ENCODE measurements around the gene FLOT1.

The FLOT1 gene

DNA sequence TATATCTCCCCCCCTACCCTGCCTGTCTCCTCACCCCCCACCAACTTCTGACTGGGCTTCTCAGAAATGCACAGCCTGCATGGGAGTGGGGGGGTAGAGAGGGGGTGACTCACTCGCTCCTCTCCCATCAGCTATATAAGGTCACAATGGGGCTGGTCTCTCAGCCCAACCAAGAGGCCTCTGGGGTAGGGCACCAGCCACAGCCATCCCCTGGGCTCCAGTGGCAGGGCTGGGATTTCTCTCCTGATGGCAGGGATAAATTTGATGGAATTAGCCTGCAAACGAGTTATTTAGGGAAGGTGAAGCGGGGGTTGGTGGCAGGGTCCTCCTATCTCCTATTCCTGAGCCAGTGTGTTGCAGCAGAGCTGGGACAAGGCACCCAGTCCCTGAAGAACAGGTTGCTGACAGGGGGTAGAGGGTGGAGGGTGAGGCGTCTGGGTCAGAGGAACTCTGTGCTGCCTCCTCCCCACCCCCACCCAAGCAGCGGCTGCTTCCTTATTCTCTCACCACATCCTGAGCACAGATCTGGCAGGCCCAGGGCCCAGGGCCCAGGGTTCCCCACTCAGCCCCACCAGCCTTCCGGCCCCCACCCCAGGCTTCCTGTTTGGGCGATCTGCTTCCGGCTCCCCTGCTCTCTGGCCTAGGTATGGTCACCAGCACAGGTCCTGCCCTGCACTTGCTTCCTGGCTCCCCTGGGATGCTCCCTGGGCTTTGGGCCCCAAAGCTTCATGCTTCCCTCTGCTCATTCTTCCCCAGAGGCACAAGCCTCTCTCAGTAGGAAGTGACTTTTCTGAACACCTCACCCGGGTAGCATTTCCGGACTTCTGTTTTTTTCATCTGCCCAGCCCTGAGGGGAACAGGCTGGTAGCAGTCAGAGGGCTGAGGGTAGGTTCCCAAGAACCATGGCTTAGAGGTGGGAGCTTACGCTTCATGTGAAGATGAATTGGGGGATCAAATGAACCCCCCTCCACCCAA, 60.1 kb downstream of the FLOT1 start (continued):
- TF ChIP-seq, protein P1, sequence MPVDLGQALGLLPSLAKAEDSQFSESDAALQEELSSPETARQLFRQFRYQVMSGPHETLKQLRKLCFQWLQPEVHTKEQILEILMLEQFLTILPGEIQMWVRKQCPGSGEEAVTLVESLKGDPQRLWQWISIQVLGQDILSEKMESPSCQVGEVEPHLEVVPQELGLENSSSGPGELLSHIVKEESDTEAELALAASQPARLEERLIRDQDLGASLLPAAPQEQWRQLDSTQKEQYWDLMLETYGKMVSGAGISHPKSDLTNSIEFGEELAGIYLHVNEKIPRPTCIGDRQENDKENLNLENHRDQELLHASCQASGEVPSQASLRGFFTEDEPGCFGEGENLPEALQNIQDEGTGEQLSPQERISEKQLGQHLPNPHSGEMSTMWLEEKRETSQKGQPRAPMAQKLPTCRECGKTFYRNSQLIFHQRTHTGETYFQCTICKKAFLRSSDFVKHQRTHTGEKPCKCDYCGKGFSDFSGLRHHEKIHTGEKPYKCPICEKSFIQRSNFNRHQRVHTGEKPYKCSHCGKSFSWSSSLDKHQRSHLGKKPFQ (tag by site-specific recombination; IDR thresholded peaks at IDR 0.05), result no peak
- TF ChIP-seq SCRT2 (tag by site-specific recombination; IDR thresholded peaks at IDR 0.05), result peak; percentile 38; the same call in 1 of the 2 replicates
- no peak for TF ChIP-seq ZNF341 (tag by site-specific recombination; IDR thresholded peaks at IDR 0.05; ENCODE audit: low read depth)
- peak; percentile 72 for TF ChIP-seq GLIS2 (tag by site-specific recombination; IDR thresholded peaks at IDR 0.05)
- TF ChIP-seq, protein P2, sequence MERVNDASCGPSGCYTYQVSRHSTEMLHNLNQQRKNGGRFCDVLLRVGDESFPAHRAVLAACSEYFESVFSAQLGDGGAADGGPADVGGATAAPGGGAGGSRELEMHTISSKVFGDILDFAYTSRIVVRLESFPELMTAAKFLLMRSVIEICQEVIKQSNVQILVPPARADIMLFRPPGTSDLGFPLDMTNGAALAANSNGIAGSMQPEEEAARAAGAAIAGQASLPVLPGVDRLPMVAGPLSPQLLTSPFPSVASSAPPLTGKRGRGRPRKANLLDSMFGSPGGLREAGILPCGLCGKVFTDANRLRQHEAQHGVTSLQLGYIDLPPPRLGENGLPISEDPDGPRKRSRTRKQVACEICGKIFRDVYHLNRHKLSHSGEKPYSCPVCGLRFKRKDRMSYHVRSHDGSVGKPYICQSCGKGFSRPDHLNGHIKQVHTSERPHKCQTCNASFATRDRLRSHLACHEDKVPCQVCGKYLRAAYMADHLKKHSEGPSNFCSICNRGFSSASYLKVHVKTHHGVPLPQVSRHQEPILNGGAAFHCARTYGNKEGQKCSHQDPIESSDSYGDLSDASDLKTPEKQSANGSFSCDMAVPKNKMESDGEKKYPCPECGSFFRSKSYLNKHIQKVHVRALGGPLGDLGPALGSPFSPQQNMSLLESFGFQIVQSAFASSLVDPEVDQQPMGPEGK (tag by site-specific recombination; IDR thresholded peaks at IDR 0.05), result peak; percentile 63
- TF ChIP-seq, protein P3, sequence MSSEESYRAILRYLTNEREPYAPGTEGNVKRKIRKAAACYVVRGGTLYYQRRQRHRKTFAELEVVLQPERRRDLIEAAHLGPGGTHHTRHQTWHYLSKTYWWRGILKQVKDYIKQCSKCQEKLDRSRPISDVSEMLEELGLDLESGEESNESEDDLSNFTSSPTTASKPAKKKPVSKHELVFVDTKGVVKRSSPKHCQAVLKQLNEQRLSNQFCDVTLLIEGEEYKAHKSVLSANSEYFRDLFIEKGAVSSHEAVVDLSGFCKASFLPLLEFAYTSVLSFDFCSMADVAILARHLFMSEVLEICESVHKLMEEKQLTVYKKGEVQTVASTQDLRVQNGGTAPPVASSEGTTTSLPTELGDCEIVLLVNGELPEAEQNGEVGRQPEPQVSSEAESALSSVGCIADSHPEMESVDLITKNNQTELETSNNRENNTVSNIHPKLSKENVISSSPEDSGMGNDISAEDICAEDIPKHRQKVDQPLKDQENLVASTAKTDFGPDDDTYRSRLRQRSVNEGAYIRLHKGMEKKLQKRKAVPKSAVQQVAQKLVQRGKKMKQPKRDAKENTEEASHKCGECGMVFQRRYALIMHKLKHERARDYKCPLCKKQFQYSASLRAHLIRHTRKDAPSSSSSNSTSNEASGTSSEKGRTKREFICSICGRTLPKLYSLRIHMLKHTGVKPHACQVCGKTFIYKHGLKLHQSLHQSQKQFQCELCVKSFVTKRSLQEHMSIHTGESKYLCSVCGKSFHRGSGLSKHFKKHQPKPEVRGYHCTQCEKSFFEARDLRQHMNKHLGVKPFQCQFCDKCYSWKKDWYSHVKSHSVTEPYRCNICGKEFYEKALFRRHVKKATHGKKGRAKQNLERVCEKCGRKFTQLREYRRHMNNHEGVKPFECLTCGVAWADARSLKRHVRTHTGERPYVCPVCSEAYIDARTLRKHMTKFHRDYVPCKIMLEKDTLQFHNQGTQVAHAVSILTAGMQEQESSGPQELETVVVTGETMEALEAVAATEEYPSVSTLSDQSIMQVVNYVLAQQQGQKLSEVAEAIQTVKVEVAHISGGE (tag by site-specific recombination; conservative IDR thresholded peaks at IDR 0.05; ENCODE audit: low read depth), result peak; percentile 68
- peak; percentile 57; the same call in 1 of the 2 replicates for TF ChIP-seq ZNF600 (tag by site-specific recombination; IDR thresholded peaks at IDR 0.05)
- TF ChIP-seq ZNF394 (tag by site-specific recombination; IDR thresholded peaks at IDR 0.05; ENCODE audit: borderline replicate concordance), result 0 out of 2 replicates have a peak, but pooled peaks have one; percentile 6
- TF ChIP-seq, protein P4, sequence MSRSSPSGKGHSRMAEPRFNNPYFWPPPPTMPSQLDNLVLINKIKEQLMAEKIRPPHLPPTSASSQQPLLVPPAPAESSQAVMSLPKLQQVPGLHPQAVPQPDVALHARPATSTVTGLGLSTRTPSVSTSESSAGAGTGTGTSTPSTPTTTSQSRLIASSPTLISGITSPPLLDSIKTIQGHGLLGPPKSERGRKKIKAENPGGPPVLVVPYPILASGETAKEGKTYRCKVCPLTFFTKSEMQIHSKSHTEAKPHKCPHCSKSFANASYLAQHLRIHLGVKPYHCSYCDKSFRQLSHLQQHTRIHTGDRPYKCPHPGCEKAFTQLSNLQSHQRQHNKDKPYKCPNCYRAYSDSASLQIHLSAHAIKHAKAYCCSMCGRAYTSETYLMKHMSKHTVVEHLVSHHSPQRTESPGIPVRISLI (tag by site-specific recombination; IDR thresholded peaks at IDR 0.05), result peak; percentile 51; the same call in 1 of the 2 replicates
- TF ChIP-seq SP7 (tag by site-specific recombination; IDR thresholded peaks at IDR 0.05), result peak; percentile 47; the same call in 1 of the 2 replicates
- TF ChIP-seq ZBTB17 (tag by site-specific recombination; IDR thresholded peaks at IDR 0.05), result peak; percentile 59
- peak; percentile 75 for TF ChIP-seq GLIS1 (tag by site-specific recombination; IDR thresholded peaks at IDR 0.05)
- TF ChIP-seq, protein P5, sequence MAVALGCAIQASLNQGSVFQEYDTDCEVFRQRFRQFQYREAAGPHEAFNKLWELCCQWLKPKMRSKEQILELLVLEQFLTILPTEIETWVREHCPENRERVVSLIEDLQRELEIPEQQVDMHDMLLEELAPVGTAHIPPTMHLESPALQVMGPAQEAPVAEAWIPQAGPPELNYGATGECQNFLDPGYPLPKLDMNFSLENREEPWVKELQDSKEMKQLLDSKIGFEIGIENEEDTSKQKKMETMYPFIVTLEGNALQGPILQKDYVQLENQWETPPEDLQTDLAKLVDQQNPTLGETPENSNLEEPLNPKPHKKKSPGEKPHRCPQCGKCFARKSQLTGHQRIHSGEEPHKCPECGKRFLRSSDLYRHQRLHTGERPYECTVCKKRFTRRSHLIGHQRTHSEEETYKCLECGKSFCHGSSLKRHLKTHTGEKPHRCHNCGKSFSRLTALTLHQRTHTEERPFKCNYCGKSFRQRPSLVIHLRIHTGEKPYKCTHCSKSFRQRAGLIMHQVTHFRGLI (tag by site-specific recombination; IDR thresholded peaks at IDR 0.05), result peak; percentile 100
- peak; percentile 93 for TF ChIP-seq ZBTB20 (tag by site-specific recombination; IDR thresholded peaks at IDR 0.05)
- peak; percentile 33 for TF ChIP-seq SP2 (tag by site-specific recombination; IDR thresholded peaks at IDR 0.05)
- no peak for TF ChIP-seq ZNF843 (tag by site-specific recombination; IDR thresholded peaks at IDR 0.05)
- TF ChIP-seq, protein P6, sequence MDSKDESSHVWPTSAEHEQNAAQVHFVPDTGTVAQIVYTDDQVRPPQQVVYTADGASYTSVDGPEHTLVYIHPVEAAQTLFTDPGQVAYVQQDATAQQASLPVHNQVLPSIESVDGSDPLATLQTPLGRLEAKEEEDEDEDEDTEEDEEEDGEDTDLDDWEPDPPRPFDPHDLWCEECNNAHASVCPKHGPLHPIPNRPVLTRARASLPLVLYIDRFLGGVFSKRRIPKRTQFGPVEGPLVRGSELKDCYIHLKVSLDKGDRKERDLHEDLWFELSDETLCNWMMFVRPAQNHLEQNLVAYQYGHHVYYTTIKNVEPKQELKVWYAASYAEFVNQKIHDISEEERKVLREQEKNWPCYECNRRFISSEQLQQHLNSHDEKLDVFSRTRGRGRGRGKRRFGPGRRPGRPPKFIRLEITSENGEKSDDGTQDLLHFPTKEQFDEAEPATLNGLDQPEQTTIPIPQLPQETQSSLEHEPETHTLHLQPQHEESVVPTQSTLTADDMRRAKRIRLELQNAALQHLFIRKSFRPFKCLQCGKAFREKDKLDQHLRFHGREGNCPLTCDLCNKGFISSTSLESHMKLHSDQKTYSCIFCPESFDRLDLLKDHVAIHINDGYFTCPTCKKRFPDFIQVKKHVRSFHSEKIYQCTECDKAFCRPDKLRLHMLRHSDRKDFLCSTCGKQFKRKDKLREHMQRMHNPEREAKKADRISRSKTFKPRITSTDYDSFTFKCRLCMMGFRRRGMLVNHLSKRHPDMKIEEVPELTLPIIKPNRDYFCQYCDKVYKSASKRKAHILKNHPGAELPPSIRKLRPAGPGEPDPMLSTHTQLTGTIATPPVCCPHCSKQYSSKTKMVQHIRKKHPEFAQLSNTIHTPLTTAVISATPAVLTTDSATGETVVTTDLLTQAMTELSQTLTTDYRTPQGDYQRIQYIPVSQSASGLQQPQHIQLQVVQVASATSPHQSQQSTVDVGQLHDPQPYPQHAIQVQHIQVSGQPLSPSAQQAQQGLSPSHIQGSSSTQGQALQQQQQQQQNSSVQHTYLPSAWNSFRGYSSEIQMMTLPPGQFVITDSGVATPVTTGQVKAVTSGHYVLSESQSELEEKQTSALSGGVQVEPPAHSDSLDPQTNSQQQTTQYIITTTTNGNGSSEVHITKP (tag by site-specific recombination; IDR thresholded peaks at IDR 0.05), result peak; percentile 87
